Measurements from ENCODE around the gene DNAJC18.

- TF ChIP-seq CTCF (conservative IDR thresholded peaks at IDR 0.05; ENCODE audit: low read depth, low read length) (no peak), EZH2 (IDR thresholded peaks at IDR 0.05; ENCODE audit: borderline replicate concordance, low read depth, low read length, poor library complexity, severe bottlenecking) (no peak)
Observed at GRCh38 chr5:139414581-139415130, 24.7 kb downstream of the DNAJC18 start.

Measured in A673 (cell line).